Hematopoietic multipotent progenitor cell treated with erythropoietin and hydrocortisone succinate and interleukin-3 and kit ligand, for 6 days (in vitro differentiated cells): ENCODE data around the gene LILRB4.
"Not testable (repeated sequence)": the region's sequence is repeated elsewhere in the genome, so short reads cannot be mapped to it uniquely, and the experiment has no call there.

Experiments used
- DNase-seq: peaks from one replicate; pipeline ENCODE4 v3.0.0-alpha.2; 2015

Gene LILRB4

DNA sequence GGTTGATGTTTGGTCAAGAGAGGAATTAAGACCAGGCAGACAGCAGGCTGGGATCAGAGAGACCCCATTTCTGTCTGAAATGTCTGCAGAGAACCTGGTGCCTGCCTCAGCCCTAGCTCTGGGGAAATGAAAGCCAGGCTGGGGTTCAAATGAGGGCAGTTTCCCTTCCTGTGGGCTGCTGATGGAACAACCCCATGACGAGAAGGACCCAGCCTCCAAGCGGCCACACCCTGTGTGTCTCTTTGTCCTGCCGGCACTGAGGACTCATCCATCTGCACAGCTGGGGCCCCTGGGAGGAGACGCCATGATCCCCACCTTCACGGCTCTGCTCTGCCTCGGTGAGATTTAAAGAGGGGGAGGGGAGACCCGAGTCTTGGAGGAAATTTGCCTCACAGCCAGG, at the start of gene LILRB4:
Gene LILRB4, plus strand, starts transcription at position 256 of the 400 bp plus-strand sequence. Its CDS starts 49 bp downstream, at position 305.
- no peak for DNase-seq

GRCh38 chr19:54614726-54615125, 48.1 kb upstream of the LILRB4 start:
- no peak for DNase-seq

DNA sequence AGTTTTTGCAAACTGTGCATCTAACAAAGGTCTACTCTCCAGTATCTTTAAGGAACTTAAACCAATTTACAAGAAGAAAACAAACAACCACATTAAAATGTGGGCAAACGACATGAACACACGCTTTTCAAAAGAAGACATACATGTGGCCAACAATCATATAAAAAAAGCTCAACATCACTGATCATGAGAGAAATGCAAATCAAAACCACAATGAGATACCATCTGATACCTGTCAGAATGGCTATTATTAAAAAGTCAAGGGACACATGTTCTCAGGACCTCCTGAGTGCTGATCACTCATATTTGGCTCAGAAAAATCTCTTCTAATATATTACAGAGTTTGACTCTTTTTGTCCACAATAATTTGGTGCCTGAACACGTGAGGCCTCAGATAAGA, 46.7 kb upstream of the LILRB4 start:
- no peak for DNase-seq

- no peak for DNase-seq
Measured at GRCh38 chr19:54616821-54617560, 45.8 kb upstream of the LILRB4 start.

- no peak for DNase-seq
Measured at GRCh38 chr19:54620464-54620863, 42.3 kb upstream of the LILRB4 start.

- no peak for DNase-seq
Measured at GRCh38 chr19:54622431-54622830, 40.4 kb upstream of the LILRB4 start.

DNA sequence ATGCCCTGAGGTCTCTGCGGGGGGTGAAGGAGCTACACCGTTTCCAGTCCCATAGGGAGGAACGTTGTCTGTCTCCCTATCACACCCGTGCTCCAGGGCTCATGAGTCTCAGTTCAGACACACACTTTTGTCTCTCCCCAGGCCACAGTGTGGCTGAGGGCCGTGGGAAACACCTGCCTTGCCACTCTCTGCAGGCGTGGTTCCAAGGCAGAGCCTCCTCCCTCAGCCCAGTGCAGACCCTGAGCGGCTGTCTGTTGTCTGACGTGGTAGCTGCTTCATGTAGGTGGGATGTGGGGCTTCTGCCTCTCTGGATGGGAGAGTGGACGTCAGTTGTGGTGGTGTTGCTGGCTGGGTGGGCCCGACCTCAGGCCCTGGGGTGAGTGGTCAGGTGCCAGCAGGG, 38.6 kb upstream of the LILRB4 start:
- DNase-seq = not testable (repeated sequence)

GRCh38 chr19:54624934-54625730, 37.7 kb upstream of the LILRB4 start:
- DNase-seq = not testable (repeated sequence)

- no peak for DNase-seq
Measured at GRCh38 chr19:54626757-54627156, 36.0 kb upstream of the LILRB4 start.

DNA sequence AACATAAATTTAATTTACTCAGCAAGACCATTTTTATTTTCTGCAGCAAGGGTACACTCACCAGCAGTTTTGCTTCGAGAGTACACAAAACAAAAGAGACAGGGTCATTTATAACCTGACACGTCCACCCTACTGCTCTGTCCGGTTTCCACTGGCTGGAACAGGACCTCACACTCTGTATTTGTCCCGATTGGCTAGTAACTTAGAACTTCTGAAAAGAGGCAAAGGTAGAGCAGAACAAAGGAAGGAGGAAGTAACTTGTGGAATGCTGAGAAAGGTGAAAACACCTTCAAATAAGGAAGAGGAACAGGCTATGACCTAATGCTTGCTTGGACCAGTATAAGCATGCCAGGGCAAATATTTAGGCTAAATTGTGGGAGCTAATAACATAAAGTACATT, 34.9 kb upstream of the LILRB4 start:
- DNase-seq = not testable (repeated sequence)

GRCh38 chr19:54630262-54630661, 32.5 kb upstream of the LILRB4 start, which contains the start of gene LILRB1:
Gene LILRB1 (plus strand): TSS chr19:54630484. CDS start chr19:54631074, 590 bp downstream.
- peak; percentile 19 for DNase-seq

- DNase-seq = no peak
Measured at GRCh38 chr19:54630782-54631181, 32.0 kb upstream of the LILRB4 start.

- DNase-seq = not testable (repeated sequence)
Measured at GRCh38 chr19:54631489-54632337, 31.1 kb upstream of the LILRB4 start.

- DNase-seq = not testable (repeated sequence)
Measured at GRCh38 chr19:54632517-54632916, 30.3 kb upstream of the LILRB4 start.

- DNase-seq = no peak
Measured at GRCh38 chr19:54633401-54633800, 29.4 kb upstream of the LILRB4 start.

DNA sequence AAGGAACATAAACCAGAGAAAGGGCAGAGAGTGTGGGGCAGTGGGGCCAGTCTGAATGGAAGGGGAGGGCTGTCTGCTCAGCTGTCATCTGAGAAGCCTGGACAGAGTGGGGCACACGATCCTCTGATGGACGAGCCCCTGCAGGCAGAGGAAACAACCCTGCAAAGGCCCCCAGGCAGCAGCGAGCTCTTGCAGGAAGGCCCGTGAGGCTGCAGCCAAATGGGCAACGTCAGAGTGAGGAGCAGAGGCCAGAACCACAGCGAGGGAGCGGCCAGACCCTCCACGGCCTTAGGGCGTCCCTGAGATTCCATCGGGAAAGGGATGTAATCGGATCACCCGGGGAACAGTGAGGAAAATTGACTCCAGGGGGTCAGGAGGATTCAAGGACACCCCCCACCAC, 26.7 kb upstream of the LILRB4 start:
- DNase-seq = not testable (repeated sequence)

DNA sequence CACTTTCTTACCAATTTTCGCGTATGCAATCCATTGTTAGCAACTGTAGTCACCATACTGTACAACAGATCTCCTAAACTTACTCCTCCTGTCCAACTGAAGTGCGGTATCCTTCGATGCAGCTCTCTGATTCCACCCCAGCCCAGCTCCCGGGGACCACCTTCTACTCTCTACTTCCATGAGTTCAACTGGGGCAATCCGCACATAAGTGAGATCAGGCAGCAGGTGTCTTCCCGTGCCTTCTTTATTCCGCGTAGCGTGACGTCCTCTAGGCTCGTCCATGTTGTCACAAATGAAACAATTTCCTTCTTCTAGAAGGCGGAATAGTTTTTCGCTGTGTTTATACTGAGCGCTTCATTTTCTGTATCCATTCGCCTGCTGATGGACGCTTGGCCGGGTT, 24.1 kb upstream of the LILRB4 start:
- no peak for DNase-seq

GRCh38 chr19:54642953-54643352, 19.8 kb upstream of the LILRB4 start:
- DNase-seq = not testable (repeated sequence)

DNA sequence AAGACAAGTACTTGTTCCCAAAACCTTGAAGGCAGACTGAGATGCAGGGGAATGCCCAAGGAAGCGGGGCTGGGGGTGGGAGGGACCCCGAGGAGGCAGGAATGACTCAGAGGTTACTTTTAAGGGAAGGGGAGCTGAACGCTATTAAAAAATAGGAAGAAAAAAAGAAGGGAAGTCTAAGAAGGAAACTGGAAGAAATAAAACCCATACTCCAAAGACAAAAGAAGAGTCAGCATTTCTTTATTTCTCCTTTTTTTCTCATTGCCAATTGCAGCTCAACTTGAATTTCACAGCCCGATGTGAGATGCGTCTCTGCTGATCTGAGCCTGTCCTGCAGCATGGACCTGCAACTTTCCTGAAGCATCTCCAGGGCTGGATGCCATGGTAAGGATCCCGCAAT, 19.2 kb upstream of the LILRB4 start:
- not testable (repeated sequence) for DNase-seq

DNA sequence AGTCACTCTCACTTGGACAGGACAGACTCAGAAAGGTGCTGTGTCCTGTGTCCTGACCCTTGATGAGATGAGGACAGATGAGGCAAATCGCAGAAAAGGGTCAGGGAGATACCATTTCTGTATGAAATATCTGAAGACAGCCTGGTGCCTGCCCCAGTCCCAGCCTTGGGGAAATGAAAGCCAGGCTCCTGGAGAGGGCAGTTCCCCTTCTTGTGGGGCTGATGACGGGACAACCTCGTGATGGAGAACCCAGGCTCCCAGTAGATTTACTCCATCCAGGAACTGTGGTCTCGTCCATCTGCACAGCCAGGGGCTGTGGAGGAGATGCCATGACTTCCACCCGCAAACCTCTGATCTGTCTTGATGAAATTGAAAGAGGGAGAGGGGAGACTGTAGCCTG, 18.7 kb upstream of the LILRB4 start:
- no peak for DNase-seq

- no peak for DNase-seq
Measured at GRCh38 chr19:54646331-54646841, 16.4 kb upstream of the LILRB4 start.

GRCh38 chr19:54648129-54648528, 14.7 kb upstream of the LILRB4 start:
- no peak for DNase-seq

GRCh38 chr19:54650108-54650655, 12.6 kb upstream of the LILRB4 start:
- no peak for DNase-seq
